A549 (cell line): Measurements from ENCODE around the gene PLEKHH2. TPM values are rescaled to one million over a fixed set of nuclear protein-coding genes. Genes with fewer than 3 reads are reported as not detected.
A peak's percentile ranks its signal among the peaks of the same experiment; 100 is the strongest.

Experiments used
- ATAC-seq, 2 experiments: fragments of 200-7000 bp in 1 of 2; fragments of >200 bp in 1 of 2; cut with Nextera tagmentation in 1 of 2; cut with Tn5 transposase in 1 of 2; 3 replicates each; pipeline versions ENCODE4 v1.8.0 to v1.9.1; 2018 to 2020; ENCODE audit warnings: mild to moderate bottlenecking in 1 of 2, moderate library complexity in 1 of 2
- CTCF ChIA-PET: fragments of 300-600 bp; sonication (Branson Sonifier 250); formaldehyde crosslinking; extraction: SDS; loops from one replicate; lab custom pipeline; 2021; ENCODE audit warnings: antibody characterized with exemption, inconsistent platforms; lab: Yijun Ruan, JAX
- POLR2A ChIA-PET: fragments of 350-600 bp; formaldehyde crosslinking; extraction: SDS; loops from one replicate; lab custom pipeline; 2021; ENCODE audit warnings: antibody characterized with exemption, inconsistent platforms; lab: Yijun Ruan, JAX
- DNase-seq, 2 experiments: peaks; one replicate each; pipeline versions ENCODE4 v3.0.0 to v3.0.0-alpha.2; 2011 to 2016; ENCODE audit warnings: low read depth in 1 of 2, low spot score in 1 of 2
- FAIRE-seq: peaks from 2 replicates; lab custom pipeline; 2011; peaks lifted over from hg19 to GRCh38; lab: Jason Lieb, UNC
- H3K27ac ChIP-seq, 2 experiments: fragments of >200 bp; sonication (Bioruptor Twin); formaldehyde crosslinking; 3 replicates each; pipeline ENCODE4 v1.5.1; 2016 to 2017
- H3K4me1 ChIP-seq: fragments of >200 bp; sonication (Bioruptor Twin); formaldehyde crosslinking; 3 replicates; pipeline ENCODE4 v1.6.1; 2016
- H3K4me2 ChIP-seq: fragments of >200 bp; sonication (Bioruptor Twin); formaldehyde crosslinking; 3 replicates; pipeline ENCODE4 v1.6.1; 2016
- H3K4me3 ChIP-seq: fragments of >200 bp; sonication (Bioruptor Twin); formaldehyde crosslinking; 3 replicates; pipeline ENCODE4 v1.5.1; 2016
- H3K9me3 ChIP-seq: fragments of >200 bp; sonication (Bioruptor Twin); formaldehyde crosslinking; 3 replicates; pipeline ENCODE4 v1.6.1; 2016
- BCL3 ChIP-seq: fragments of >200 bp; sonication (Bioruptor Twin); formaldehyde crosslinking; IDR thresholded peaks from 3 replicates; pipeline ENCODE4 v1.6.1; 2016
- CBX2 ChIP-seq: fragments of 200-600 bp; sonication (generic); IDR thresholded peaks from 2 replicates; pipeline ENCODE4 v1.6.1; 2016; ENCODE audit warnings: low read depth, mild to moderate bottlenecking, borderline replicate concordance
- CHD4 ChIP-seq: fragments of 200-600 bp; sonication (generic); IDR thresholded peaks from 2 replicates; pipeline ENCODE4 v1.6.1; 2016; ENCODE audit warnings: antibody characterized with exemption, mild to moderate bottlenecking, borderline replicate concordance
- E2F6 ChIP-seq: IDR thresholded peaks from 2 replicates; pipeline ENCODE4 v1.6.1; 2012; ENCODE audit warnings: low read depth, borderline replicate concordance
- GATA3 ChIP-seq: IDR thresholded peaks from 2 replicates; pipeline ENCODE4 v1.6.1; 2012; ENCODE audit warnings: borderline replicate concordance
- HEYL ChIP-seq: fragments of 250-450 bp; sonication (Bioruptor Pico); IDR thresholded peaks from 2 replicates; pipeline ENCODE4 v1.8.0; 2021; ENCODE audit warnings: mild to moderate bottlenecking, moderate library complexity
- HOXB5 ChIP-seq: fragments of 250-450 bp; sonication (Bioruptor Pico); IDR thresholded peaks from 2 replicates; pipeline ENCODE4 v1.5.0; 2020; ENCODE audit warnings: mild to moderate bottlenecking, moderate library complexity
- JUN ChIP-seq, 2 experiments: fragments of >200 bp; sonication (Bioruptor Twin); formaldehyde crosslinking; IDR thresholded peaks; 2 replicates in 1 of 2; 3 replicates in 1 of 2; pipeline ENCODE4 v1.6.1; 2016 to 2017
- JUNB ChIP-seq: fragments of >200 bp; sonication (Bioruptor Twin); formaldehyde crosslinking; IDR thresholded peaks from 2 replicates; pipeline ENCODE4 v1.6.1; 2016
- KDM1A ChIP-seq: fragments of 200-600 bp; sonication (generic); IDR thresholded peaks from 2 replicates; pipeline ENCODE4 v1.6.1; 2016; ENCODE audit warnings: low read depth, mild to moderate bottlenecking
- MAFK ChIP-seq: fragments of 450-650 bp; IDR thresholded peaks from 2 replicates; pipeline ENCODE4 v1.6.1; 2014; ENCODE audit not compliant: partially characterized antibody
- NPAS2 ChIP-seq: fragments of 250-450 bp; sonication (Bioruptor Pico); IDR thresholded peaks from 2 replicates; pipeline ENCODE4 v1.8.0; 2022; ENCODE audit warnings: mild to moderate bottlenecking, moderate library complexity, borderline replicate concordance
- NR3C1 ChIP-seq: fragments of >200 bp; sonication (Bioruptor Twin); formaldehyde crosslinking; IDR thresholded peaks from 3 replicates; pipeline ENCODE4 v1.6.1; 2017
- PHF8 ChIP-seq: fragments of 200-600 bp; sonication (generic); IDR thresholded peaks from 2 replicates; pipeline ENCODE4 v1.6.1; 2016; ENCODE audit warnings: low read depth, mild to moderate bottlenecking, antibody characterized with exemption, moderate library complexity, borderline replicate concordance
- POLR2A ChIP-seq: IDR thresholded peaks from 2 replicates; pipeline ENCODE4 v1.6.1; 2012; ENCODE audit warnings: mild to moderate bottlenecking, low read length
- RCOR1 ChIP-seq: fragments of 150-350 bp; IDR thresholded peaks from 2 replicates; pipeline ENCODE4 v1.6.1; 2014; ENCODE audit warnings: antibody characterized with exemption, low read length, low read depth
- SMC3 ChIP-seq: fragments of >200 bp; sonication (Bioruptor Twin); formaldehyde crosslinking; IDR thresholded peaks from 3 replicates; pipeline ENCODE4 v1.6.1; 2018; ENCODE audit warnings: inconsistent platforms
- SREBF2 ChIP-seq: fragments of 450-650 bp; IDR thresholded peaks from 2 replicates; pipeline ENCODE4 v1.6.1; 2014; ENCODE audit warnings: mild to moderate bottlenecking, moderate library complexity
- ZNF302 ChIP-seq: fragments of 250-450 bp; sonication (Bioruptor Pico); IDR thresholded peaks from 2 replicates; pipeline ENCODE4 v1.9.0; 2021; ENCODE audit warnings: inconsistent platforms, mild to moderate bottlenecking, moderate library complexity
- WGBS: methylation state at CpG from one replicate; pipeline ENCODE4 v1.1.6; 2017; ENCODE audit errors: missing lambda C conversion rate; 5-methylcytosine and 5-hydroxymethylcytosine counted together
- polyA plus RNA-seq, 4 experiments: library from polyadenylated mRNA; depleted of rRNA in 3 of 4; stranded (reverse); fragments of >200 nt; fragmentation: RNase III in 1 of 4; extraction: RNeasy Plus Mini Kit Qiagen cat#74134 plus additional on column Dnase treatment in 1 of 4; gene quantifications; 2 replicates in 3 of 4; 3 replicates in 1 of 4; pipeline ENCODE4 v1.2.3, GENCODE V29; 2011 to 2017
- TF ChIP-seq, protein P1 (sequence below): fragments of 250-450 bp; sonication (Bioruptor Pico); IDR thresholded peaks from 2 replicates; pipeline ENCODE4 v1.5.0; 2021; ENCODE audit warnings: mild to moderate bottlenecking, moderate library complexity, borderline replicate concordance
- TF ChIP-seq, protein P2 (sequence below): fragments of >200 bp; sonication (Bioruptor Twin); formaldehyde crosslinking; IDR thresholded peaks from 3 replicates; pipeline ENCODE4 v1.5.1; 2016
- TF ChIP-seq, protein P3 (sequence below): IDR thresholded peaks from 2 replicates; pipeline ENCODE4 v1.6.1; 2012

Gene PLEKHH2
- polyA plus RNA-seq, 2 of the 4 experiments (the other 2 are of a cell fraction), result 0.92 to 14.9 TPM

- TF ChIP-seq SMC3 (no peak), CBX2 (no peak), ZNF302 (CRISPR knock-in tag) (no peak), BCL3 (no peak), HOXB5 (CRISPR knock-in tag) (no peak), MAFK (no peak), SREBF2 (no peak), NR3C1 (no peak)
- TF ChIP-seq, protein P1, sequence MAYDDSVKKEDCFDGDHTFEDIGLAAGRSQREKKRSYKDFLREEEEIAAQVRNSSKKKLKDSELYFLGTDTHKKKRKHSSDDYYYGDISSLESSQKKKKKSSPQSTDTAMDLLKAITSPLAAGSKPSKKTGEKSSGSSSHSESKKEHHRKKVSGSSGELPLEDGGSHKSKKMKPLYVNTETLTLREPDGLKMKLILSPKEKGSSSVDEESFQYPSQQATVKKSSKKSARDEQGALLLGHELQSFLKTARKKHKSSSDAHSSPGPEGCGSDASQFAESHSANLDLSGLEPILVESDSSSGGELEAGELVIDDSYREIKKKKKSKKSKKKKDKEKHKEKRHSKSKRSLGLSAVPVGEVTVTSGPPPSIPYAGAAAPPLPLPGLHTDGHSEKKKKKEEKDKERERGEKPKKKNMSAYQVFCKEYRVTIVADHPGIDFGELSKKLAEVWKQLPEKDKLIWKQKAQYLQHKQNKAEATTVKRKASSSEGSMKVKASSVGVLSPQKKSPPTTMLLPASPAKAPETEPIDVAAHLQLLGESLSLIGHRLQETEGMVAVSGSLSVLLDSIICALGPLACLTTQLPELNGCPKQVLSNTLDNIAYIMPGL (CRISPR knock-in tag), result no peak
- TF ChIP-seq, protein P2, sequence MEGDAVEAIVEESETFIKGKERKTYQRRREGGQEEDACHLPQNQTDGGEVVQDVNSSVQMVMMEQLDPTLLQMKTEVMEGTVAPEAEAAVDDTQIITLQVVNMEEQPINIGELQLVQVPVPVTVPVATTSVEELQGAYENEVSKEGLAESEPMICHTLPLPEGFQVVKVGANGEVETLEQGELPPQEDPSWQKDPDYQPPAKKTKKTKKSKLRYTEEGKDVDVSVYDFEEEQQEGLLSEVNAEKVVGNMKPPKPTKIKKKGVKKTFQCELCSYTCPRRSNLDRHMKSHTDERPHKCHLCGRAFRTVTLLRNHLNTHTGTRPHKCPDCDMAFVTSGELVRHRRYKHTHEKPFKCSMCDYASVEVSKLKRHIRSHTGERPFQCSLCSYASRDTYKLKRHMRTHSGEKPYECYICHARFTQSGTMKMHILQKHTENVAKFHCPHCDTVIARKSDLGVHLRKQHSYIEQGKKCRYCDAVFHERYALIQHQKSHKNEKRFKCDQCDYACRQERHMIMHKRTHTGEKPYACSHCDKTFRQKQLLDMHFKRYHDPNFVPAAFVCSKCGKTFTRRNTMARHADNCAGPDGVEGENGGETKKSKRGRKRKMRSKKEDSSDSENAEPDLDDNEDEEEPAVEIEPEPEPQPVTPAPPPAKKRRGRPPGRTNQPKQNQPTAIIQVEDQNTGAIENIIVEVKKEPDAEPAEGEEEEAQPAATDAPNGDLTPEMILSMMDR, result no peak
- TF ChIP-seq, all 56 proteins: peak for 0
- DNase-seq, result no peak
- Histone ChIP-seq H3K27ac (no peak overlapping the region), H3K9me3 (no peaks in the 10 kb centered on the region), H3K4me1 (peaks cover 12% of the 10 kb centered on the region; the same call in 2 of the 3 replicates), H3K4me2 (no peak overlapping the region), H3K4me3 (no peak overlapping the region)
- ATAC-seq, result no peak
- POLR2A ChIA-PET, result interaction anchor here (1.3 kb wide), 1 partner anchor 8 kb away, joined by 3 read pairs; the partner anchor contains the start of gene DYNC2LI1
- no peak for FAIRE-seq
- CTCF ChIA-PET, result interaction anchor here (0.9 kb wide), 1 partner anchor 29 kb away, joined by 3 read pairs; no protein-coding TSS in a partner anchor
- WGBS, result 90% methylated on average over 4 of the region's 4 CpGs
Observed at GRCh38 chr2:43766006-43766405, 128.9 kb downstream of the PLEKHH2 start.

DNA sequence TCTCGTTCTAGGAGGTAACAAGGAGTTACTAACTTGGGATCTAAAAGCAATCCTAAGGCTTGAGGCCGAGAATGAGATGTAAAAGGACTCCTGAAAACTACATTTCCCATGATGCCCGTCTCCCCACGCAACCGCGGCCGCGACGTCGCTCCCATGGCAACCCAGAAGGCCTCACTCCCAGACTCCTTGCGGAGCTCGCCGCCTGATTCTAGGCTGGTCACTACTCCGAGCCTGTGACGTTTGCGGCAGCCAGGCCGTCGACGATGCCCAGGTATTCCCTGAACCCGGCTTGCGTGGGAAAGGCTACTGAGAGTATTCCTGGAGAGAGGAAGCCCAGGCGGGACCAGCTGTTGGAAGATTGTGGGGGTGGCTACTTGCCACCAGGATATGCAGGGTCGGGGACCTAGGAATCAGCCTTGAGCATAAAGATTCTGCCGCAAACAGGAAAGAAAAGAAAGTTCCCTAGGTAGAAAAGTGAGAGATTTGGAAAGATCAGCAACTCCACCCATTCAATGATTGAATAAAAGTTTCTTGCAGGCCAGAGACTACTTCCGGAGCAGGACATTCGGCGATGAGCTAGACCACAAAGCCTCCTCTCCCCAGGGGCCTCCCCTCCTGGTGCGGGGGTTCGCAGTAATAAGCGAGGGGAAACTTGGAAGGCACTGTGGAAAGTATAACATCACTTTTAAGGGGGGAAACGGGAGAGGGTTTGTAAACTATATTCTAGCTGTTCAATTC, 137.0 kb downstream of the PLEKHH2 start, which contains the start of gene DYNC2LI1:
Gene DYNC2LI1, plus strand, starts transcription at position 164 of the 738 bp plus-strand sequence. Its CDS starts 100 bp downstream, at position 264.
- peak; percentile 94 to 96 for DNase-seq
- CTCF ChIA-PET, result interaction anchor here (0.6 to 3.3 kb wide), 7 partner anchors 9 to 169 kb away, joined by 3 to 14 read pairs (median 3); no protein-coding TSS in a partner anchor
- Histone ChIP-seq H3K27ac (peak within 1 kb of the TSS; percentile 75 to 81), H3K9me3 (no peaks in the 10 kb centered on the region), H3K4me1 (peaks cover 6% of the 10 kb centered on the region; the same call in 1 of the 3 replicates), H3K4me2 (peak within 1 kb of the TSS; percentile 84), H3K4me3 (peak within 1 kb of the TSS; percentile 65)
- TF ChIP-seq ZNF302 (CRISPR knock-in tag), result no peak
- no peak for TF ChIP-seq KDM1A
- TF ChIP-seq HEYL (CRISPR knock-in tag), result no peak
- no peak for TF ChIP-seq GATA3
- peak; percentile 30; the same call in 2 of the 3 replicates for TF ChIP-seq SMC3
- peak; percentile 86 for TF ChIP-seq PHF8
- peak; percentile 82 for TF ChIP-seq POLR2A
- no peak for TF ChIP-seq NPAS2
- no peak for TF ChIP-seq HOXB5 (CRISPR knock-in tag)
- TF ChIP-seq, protein P3, sequence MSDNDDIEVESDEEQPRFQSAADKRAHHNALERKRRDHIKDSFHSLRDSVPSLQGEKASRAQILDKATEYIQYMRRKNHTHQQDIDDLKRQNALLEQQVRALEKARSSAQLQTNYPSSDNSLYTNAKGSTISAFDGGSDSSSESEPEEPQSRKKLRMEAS, result peak; percentile 71; the same call in 1 of the 2 replicates
- TF ChIP-seq JUN (IDR thresholded peaks at IDR 0.05), result peak in 1 of 2 experiments; percentile 65; a peak in 2 of 5 replicates
- TF ChIP-seq RCOR1, result no peak
- TF ChIP-seq JUNB, result no peak
- no peak for TF ChIP-seq CHD4
- TF ChIP-seq E2F6, result peak; percentile 41; the same call in 1 of the 2 replicates
- TF ChIP-seq BCL3, result peak; percentile 77; the same call in 1 of the 3 replicates
- POLR2A ChIA-PET, result interaction anchor here (0.6 to 1.7 kb wide), 5 partner anchors 9 to 178 kb away, joined by 3 to 8 read pairs (median 4); partner anchors contain the start of genes C1GALT1C1L, PLEKHH2 and THADA
- peak; percentile 94 for FAIRE-seq
- ATAC-seq, result peak; percentile 99 to 100
- WGBS, result under 1% methylated on average over 31 of the region's 31 CpGs
